HUES64 (cell line): ENCODE data around the gene ZBED4.
A peak's percentile ranks its signal among the peaks of the same experiment; 100 is the strongest.
"Not testable (repeated sequence)": the region's sequence is repeated elsewhere in the genome, so short reads cannot be mapped to it uniquely, and the experiment has no call there.

Experiments used
- H3K27ac ChIP-seq: 2 replicates; pipeline ENCODE4 v1.7.0; 2013; ENCODE audit warnings: low read depth, low read length, inconsistent platforms
- H3K27me3 ChIP-seq: 2 replicates; pipeline ENCODE4 v1.6.1; 2013; ENCODE audit warnings: mild to moderate bottlenecking, low read length; ENCODE audit not compliant: insufficient read depth
- H3K36me3 ChIP-seq: 2 replicates; pipeline ENCODE4 v1.6.1; 2013; ENCODE audit warnings: mild to moderate bottlenecking, low read length; ENCODE audit not compliant: insufficient read depth
- H3K4me1 ChIP-seq: 2 replicates; pipeline ENCODE4 v1.6.1; 2013; ENCODE audit warnings: mild to moderate bottlenecking, low read length, moderate library complexity; ENCODE audit not compliant: insufficient read depth
- H3K4me3 ChIP-seq: 2 replicates; pipeline ENCODE4 v1.5.1; 2013; ENCODE audit warnings: mild to moderate bottlenecking, low read length, moderate library complexity
- H3K9ac ChIP-seq: 2 replicates; pipeline ENCODE4 v1.6.1; 2013; ENCODE audit warnings: mild to moderate bottlenecking, low read depth, low read length
- H3K9me3 ChIP-seq: 2 replicates; pipeline ENCODE4 v1.6.1; 2013; ENCODE audit warnings: low read depth, low read length; ENCODE audit not compliant: insufficient read depth
- WGBS: fragments of 150-250, 120-280 bp; methylation state at CpG from one replicate; pipeline ENCODE4 v1.1.7; 2013; ENCODE audit warnings: missing lambda C conversion rate; 5-methylcytosine and 5-hydroxymethylcytosine counted together

Gene ZBED4

GRCh38 chr22:49848690-49849160, 4.9 kb upstream of the ZBED4 start:
- Histone ChIP-seq H3K4me1 (no peaks in the 10 kb centered on the region), H3K27ac (no peak overlapping the region), H3K36me3 (no peaks in the 10 kb centered on the region), H3K27me3 (peaks cover 95% of the 10 kb centered on the region), H3K9ac (no peak overlapping the region), H3K4me3 (peak overlapping the region; percentile 49), H3K9me3 (no peaks in the 10 kb centered on the region)
- WGBS, result 1% methylated on average over 51 of the region's 51 CpGs

- Histone ChIP-seq H3K4me3 (peak overlapping the region; percentile 49), H3K9ac (no peak overlapping the region), H3K27ac (no peak overlapping the region), H3K36me3 (no peaks in the 10 kb centered on the region), H3K27me3 (peaks cover 88% of the 10 kb centered on the region), H3K9me3 (no peaks in the 10 kb centered on the region), H3K4me1 (no peaks in the 10 kb centered on the region)
- WGBS, result 2% methylated on average over 89 of the region's 89 CpGs
Measured at GRCh38 chr22:49849161-49850020, 4.3 kb upstream of the ZBED4 start.

- Histone ChIP-seq H3K9ac (no peak overlapping the region), H3K4me1 (peaks cover under 1% of the 10 kb centered on the region; the same call in 1 of the 2 replicates), H3K4me3 (peak overlapping the region; percentile 49; the same call in 1 of the 2 replicates), H3K9me3 (no peaks in the 10 kb centered on the region), H3K36me3 (no peaks in the 10 kb centered on the region), H3K27ac (no peak overlapping the region), H3K27me3 (peaks cover 80% of the 10 kb centered on the region)
- 46% methylated on average over 31 of the region's 31 CpGs for WGBS
Measured at GRCh38 chr22:49850021-49850911, 3.4 kb upstream of the ZBED4 start.

GRCh38 chr22:49850959-49851802, 2.5 kb upstream of the ZBED4 start:
- WGBS, result 79% methylated on average over 10 of the region's 10 CpGs
- Histone ChIP-seq H3K9ac (no peak overlapping the region), H3K27ac (no peak overlapping the region), H3K9me3 (no peaks in the 10 kb centered on the region), H3K4me1 (peaks cover 6% of the 10 kb centered on the region; the same call in 1 of the 2 replicates), H3K27me3 (peaks cover 70% of the 10 kb centered on the region), H3K4me3 (no peak overlapping the region), H3K36me3 (no peaks in the 10 kb centered on the region)

GRCh38 chr22:49852568-49852897, 1.1 kb upstream of the ZBED4 start:
- 64% methylated on average over 13 of the region's 13 CpGs for WGBS
- H3K27ac ChIP-seq, H3K4me1 ChIP-seq: not testable (repeated sequence)

GRCh38 chr22:49853981-49854831, 562 bp downstream of the ZBED4 start:
- Histone ChIP-seq H3K4me3 (peak overlapping the region; percentile 87), H3K36me3 (no peaks in the 10 kb centered on the region), H3K27ac (no peak overlapping the region), H3K9me3 (no peaks in the 10 kb centered on the region), H3K4me1 (peaks cover 6% of the 10 kb centered on the region; the same call in 1 of the 2 replicates), H3K27me3 (peaks cover 40% of the 10 kb centered on the region), H3K9ac (peak overlapping the region; percentile 82)
- 1% methylated on average over 101 of the region's 101 CpGs for WGBS

More at GRCh38 chr22:49852568-49852897, 1.1 kb upstream of the ZBED4 start:
- H3K36me3 ChIP-seq, H3K9me3 ChIP-seq, H3K9ac ChIP-seq: not testable (repeated sequence)
- H3K4me3 ChIP-seq, result peak overlapping the region; percentile 93
- H3K27me3 ChIP-seq, result peaks cover 57% of the 10 kb centered on the region

GRCh38 chr22:49855251-49855911, 1.7 kb downstream of the ZBED4 start:
- H3K9ac ChIP-seq, result no peak overlapping the region; the same call in 1 of the 2 replicates

GRCh38 chr22:49856343-49856742, 2.7 kb downstream of the ZBED4 start:
- H3K27me3 ChIP-seq, result peaks cover 19% of the 10 kb centered on the region
- 88% methylated on average over 19 of the region's 23 CpGs for WGBS
- H3K9me3 ChIP-seq, result no peaks in the 10 kb centered on the region
- H3K36me3 ChIP-seq, result no peaks in the 10 kb centered on the region
- no peak overlapping the region for H3K4me3 ChIP-seq
- no peak overlapping the region for H3K27ac ChIP-seq
- H3K9ac ChIP-seq, result no peak overlapping the region
- peaks cover 6% of the 10 kb centered on the region; the same call in 1 of the 2 replicates for H3K4me1 ChIP-seq

More at GRCh38 chr22:49855251-49855911, 1.7 kb downstream of the ZBED4 start:
- Histone ChIP-seq H3K27ac (no peak overlapping the region), H3K4me1 (peaks cover 6% of the 10 kb centered on the region; the same call in 1 of the 2 replicates), H3K4me3 (peak overlapping the region; percentile 87), H3K9me3 (no peaks in the 10 kb centered on the region), H3K36me3 (no peaks in the 10 kb centered on the region), H3K27me3 (peaks cover 28% of the 10 kb centered on the region)
- 54% methylated on average over 9 of the region's 9 CpGs for WGBS

GRCh38 chr22:49856766-49857618, 3.3 kb downstream of the ZBED4 start:
- H3K4me1 ChIP-seq, result peaks cover 6% of the 10 kb centered on the region; the same call in 1 of the 2 replicates
- no peaks in the 10 kb centered on the region for H3K36me3 ChIP-seq
- no peaks in the 10 kb centered on the region for H3K9me3 ChIP-seq
- no peak overlapping the region for H3K4me3 ChIP-seq
- H3K27ac ChIP-seq, result no peak overlapping the region
- peaks cover 12% of the 10 kb centered on the region for H3K27me3 ChIP-seq
- H3K9ac ChIP-seq, result no peak overlapping the region
- WGBS, result 90% methylated on average over 31 of the region's 31 CpGs
